Uterine smooth muscle cell (primary cell): ENCODE measurements around the gene GSTCD. TPM values are rescaled to one million over a fixed set of nuclear protein-coding genes. Genes with fewer than 3 reads are reported as not detected.

Source experiments
- total RNA-seq: library from RNA; depleted of rRNA; stranded (reverse); fragments of >200 nt; gene quantifications from 2 replicates; pipeline ENCODE4 v1.2.3, GENCODE V29; 2014

The GSTCD gene, protein sequence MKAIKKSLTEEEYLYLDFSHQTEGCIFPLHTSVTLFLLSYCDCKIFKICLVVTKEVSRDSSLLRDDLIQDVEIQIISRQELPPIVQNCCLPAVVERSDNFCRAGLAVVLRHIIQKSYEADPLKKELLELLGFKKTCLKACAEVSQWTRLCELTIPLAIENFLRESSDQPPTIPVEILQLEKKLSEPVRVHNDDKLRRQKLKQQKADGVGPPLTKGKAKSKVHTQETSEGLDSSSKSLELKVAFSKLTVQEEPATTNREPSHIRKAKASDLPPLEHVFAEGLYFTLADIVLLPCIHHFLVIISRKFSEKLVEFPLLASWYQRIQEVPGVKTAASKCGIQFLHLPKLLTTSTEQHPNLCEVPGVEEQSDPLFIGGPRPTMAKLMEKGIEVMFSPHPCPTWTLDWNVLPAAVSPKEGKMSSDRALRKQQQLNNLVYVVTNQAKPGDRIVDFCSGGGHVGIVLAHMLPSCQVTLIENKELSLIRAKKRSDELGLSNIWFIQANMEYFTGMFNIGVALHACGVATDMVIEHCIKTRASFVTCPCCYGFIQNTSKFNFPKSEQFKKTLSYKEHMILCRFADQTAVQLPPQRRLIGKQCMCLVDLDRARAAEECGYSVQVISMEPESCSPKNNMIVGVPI
- 13.7 and 31.0 TPM in 2 replicates for total RNA-seq

DNA sequence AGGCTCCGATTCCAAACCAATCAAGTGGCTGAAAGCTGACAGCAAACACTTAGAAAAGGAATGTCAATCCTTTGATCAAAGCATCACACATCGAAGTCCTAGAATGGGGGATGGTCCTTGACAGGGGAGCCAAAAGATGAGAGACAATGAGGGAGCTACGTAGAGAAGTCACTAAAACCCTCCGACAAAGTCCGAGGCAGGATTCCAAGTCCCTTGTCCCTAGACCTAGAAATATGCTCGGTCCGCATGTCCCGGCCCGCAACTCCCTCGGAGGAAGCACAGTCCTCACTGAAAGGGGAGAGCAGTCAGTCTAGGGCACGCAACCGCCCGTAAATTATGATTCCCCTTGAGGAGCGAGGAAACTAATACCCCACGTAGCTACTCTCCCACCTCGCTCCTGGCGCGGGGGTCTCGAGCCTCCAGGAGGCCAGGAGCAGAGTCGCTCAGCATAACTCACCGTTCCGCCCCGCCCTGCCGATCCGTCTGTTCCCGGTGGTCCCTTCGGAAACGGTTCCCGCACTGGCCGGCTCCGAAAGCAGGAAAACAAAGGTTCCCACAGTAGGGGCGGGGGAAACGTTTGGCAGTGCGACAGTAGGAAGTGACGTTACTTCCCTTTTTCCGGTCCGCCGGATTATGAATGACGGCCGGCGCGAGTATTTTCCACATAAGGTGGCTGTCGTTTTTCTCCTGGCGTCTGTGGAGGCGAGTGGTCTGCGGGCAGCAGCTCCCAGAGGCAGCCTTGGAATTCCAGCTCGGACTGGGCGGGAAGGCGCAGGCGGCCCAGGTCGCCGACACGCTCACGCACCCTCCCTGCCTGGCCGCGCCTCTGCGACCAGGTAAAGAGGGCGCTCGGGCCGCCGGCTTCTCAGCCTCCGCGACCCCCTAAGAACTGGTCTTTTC lies at the start of gene GSTCD, which contains the start of gene INTS12:
Gene GSTCD (plus strand): TSS at position 604 of the 900 bp plus-strand sequence. CDS start 8,830 bp downstream, outside the sequence.
Gene INTS12 (minus strand): TSS at position 509 of the 900 bp plus-strand sequence. CDS start 8,684 bp downstream, outside the sequence.

DNA sequence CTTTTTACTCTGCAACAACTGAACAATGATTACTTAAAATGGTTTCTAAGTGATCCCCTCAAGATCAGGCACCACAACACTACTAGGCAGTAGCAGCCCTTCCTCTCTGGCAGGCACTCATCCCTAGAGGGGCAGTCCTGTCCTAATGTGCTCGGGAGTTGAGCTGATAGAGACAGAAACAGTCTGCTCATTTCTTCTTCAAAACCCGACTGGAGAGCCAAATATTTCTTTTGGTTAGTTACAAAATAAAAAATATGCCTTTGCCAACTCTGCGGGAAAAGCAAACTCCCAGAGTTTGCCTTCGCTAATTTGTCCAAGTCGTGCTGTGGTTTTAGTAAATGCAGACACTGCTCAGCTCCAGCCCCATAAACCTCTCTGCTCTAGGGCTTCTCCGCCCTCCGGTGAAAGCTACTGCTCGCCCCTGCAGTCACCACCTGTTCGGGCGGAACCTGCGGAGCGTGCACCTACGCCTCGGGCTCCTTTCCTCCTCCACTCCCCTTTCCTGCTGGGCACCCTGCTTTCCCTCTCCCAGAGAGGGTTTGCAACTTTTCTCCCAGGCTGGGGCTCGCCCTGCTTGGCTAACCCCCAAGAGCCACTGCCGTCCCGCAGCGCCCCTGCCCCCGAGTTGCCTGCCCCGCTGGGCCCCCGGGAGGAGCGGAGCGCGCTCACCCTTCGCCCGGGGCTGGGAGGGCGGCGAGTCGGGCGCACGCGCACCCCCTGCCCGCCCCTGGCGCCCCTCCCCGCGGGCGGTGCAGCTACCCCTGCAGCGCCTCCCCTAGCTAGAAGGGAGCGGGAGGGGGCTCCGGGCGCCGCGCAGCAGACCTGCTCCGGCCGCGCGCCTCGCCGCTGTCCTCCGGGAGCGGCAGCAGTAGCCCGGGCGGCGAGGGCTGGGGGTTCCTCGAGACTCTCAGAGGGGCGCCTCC lies 186.3 kb downstream of the GSTCD start, which contains the start of gene NPNT:
Gene NPNT (plus strand): TSS at position 812 of the 923 bp plus-strand sequence. CDS start 182 bp downstream, outside the sequence.

Other genes starting within 250 kb of the GSTCD start
- gene PPA2, start 234.7 kb upstream of the GSTCD start, total RNA-seq: 84.0 and 107 TPM in 2 replicates
- gene ARHGEF38, start 156.2 kb upstream of the GSTCD start, total RNA-seq: not detected in 2 replicates
- gene INTS12, start 95 bp upstream of the GSTCD start, total RNA-seq: 22.6 and 23.6 TPM in 2 replicates
- gene NPNT, start 186.7 kb downstream of the GSTCD start, total RNA-seq: 0.75 and 1.1 TPM in 2 replicates